Gastrocnemius medialis (tissue), 4 donors: ENCODE results near the gene CTAG1B.

Source experiments
- POLR2A ChIP-seq, 2 donors: fragments of 450-650 bp; IDR thresholded peaks; one replicate each; pipeline ENCODE4 v1.6.1; 2017; ENCODE audit warnings: antibody characterized with exemption in 2 of 2, mild to moderate bottlenecking in 2 of 2, moderate library complexity in 2 of 2
- TF ChIP-seq, protein P1 (sequence below), 5 experiments: fragments of 450-650 bp in 3 of 5; fragments of 200-600 bp in 2 of 5; sonication (generic) in 2 of 5; IDR thresholded peaks in 4 of 5; conservative IDR thresholded peaks in 1 of 5; 1 replicate in 4 of 5; 2 replicates in 1 of 5; pipeline ENCODE4 v1.5.1; 2016 to 2019; ENCODE audit warnings: antibody characterized with exemption in 5 of 5, mild to moderate bottlenecking in 3 of 5, moderate library complexity in 3 of 5

DNA sequence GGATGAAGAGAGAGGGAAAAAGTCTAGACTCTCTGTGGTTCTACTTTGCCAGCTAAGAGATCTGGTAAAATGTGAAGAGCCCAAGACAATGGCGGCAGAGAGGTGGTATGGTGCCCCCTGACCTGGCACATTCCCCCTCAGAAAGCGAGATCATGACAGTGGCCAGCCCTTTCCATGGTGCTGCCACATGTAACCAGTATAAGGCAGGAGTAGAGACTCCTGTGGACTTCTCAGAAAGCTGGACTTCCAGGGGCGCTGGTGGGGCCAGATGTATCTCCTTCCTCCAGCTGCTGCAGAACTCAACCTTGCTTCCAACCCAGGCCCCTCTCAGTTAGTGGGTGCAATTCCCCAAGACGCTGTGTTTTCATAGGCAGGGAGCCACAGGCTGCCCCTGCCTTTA is 24.6 kb downstream of the CTAG1B start:
- TF ChIP-seq, protein P1, sequence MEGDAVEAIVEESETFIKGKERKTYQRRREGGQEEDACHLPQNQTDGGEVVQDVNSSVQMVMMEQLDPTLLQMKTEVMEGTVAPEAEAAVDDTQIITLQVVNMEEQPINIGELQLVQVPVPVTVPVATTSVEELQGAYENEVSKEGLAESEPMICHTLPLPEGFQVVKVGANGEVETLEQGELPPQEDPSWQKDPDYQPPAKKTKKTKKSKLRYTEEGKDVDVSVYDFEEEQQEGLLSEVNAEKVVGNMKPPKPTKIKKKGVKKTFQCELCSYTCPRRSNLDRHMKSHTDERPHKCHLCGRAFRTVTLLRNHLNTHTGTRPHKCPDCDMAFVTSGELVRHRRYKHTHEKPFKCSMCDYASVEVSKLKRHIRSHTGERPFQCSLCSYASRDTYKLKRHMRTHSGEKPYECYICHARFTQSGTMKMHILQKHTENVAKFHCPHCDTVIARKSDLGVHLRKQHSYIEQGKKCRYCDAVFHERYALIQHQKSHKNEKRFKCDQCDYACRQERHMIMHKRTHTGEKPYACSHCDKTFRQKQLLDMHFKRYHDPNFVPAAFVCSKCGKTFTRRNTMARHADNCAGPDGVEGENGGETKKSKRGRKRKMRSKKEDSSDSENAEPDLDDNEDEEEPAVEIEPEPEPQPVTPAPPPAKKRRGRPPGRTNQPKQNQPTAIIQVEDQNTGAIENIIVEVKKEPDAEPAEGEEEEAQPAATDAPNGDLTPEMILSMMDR (IDR thresholded peaks at IDR 0.05 in 4 of 5, conservative IDR thresholded peaks at IDR 0.05 in 1 of 5), result no peak
- no peak for TF ChIP-seq POLR2A (IDR thresholded peaks at IDR 0.05)
